GM23248 (cell line): Measurements from ENCODE around the gene IFNAR2.
"Not testable (repeated sequence)": the region's sequence is repeated elsewhere in the genome, so short reads cannot be mapped to it uniquely, and the experiment has no call there.

ENCODE experiments used
- EZH2 ChIP-seq: fragments of 200-600 bp; sonication (generic); IDR thresholded peaks from 2 replicates; pipeline ENCODE4 v1.6.1; 2018; ENCODE audit warnings: antibody characterized with exemption, mild to moderate bottlenecking; ENCODE audit not compliant: insufficient read depth, poor library complexity, severe bottlenecking
- EZH2phosphoT487 ChIP-seq: fragments of 200-600 bp; sonication (generic); IDR thresholded peaks from 2 replicates; pipeline ENCODE4 v1.6.1; 2018; ENCODE audit warnings: antibody characterized with exemption, moderate library complexity, mild to moderate bottlenecking, low read depth; ENCODE audit not compliant: insufficient read depth

- not testable (repeated sequence) for TF ChIP-seq EZH2, EZH2phosphoT487
These were observed 23.6 kb downstream of the IFNAR2 start for GRCh38 chr21:33253382-33253781.
